Small intestine (tissue), 7 donors: ENCODE data around the gene MISP. TPM values are rescaled to one million over a fixed set of nuclear protein-coding genes. Genes with fewer than 3 reads are reported as not detected.

Experiments
- DNase-seq, 2 donors: peaks; one replicate each; pipeline versions ENCODE4 v3.0.0 to v3.0.0-alpha.2; 2013
- FAIRE-seq: peaks from 2 replicates; lab custom pipeline; 2012; peaks lifted over from hg19 to GRCh38; lab: Jason Lieb, UNC
- H3K27ac ChIP-seq, 3 donors: one replicate each; pipeline ENCODE4 v1.5.1; 2013; ENCODE audit warnings: low read length in 2 of 3, mild to moderate bottlenecking in 2 of 3, control low read depth in 1 of 3, inconsistent platforms in 1 of 3, low read depth in 1 of 3, moderate library complexity in 1 of 3
- H3K27me3 ChIP-seq, 3 donors: one replicate each; pipeline ENCODE4 v1.6.1; 2013; ENCODE audit warnings: low read length in 3 of 3, inconsistent platforms in 1 of 3; ENCODE audit not compliant: control insufficient read depth in 3 of 3, insufficient read depth in 3 of 3
- H3K36me3 ChIP-seq, 3 donors: one replicate each; pipeline ENCODE4 v1.6.1; 2013; ENCODE audit warnings: low read length in 3 of 3, inconsistent platforms in 1 of 3, low read depth in 1 of 3, mild to moderate bottlenecking in 1 of 3, moderate library complexity in 1 of 3; ENCODE audit not compliant: control insufficient read depth in 3 of 3, insufficient read depth in 2 of 3
- H3K4me1 ChIP-seq, 3 donors: one replicate each; pipeline ENCODE4 v1.6.1; 2013; ENCODE audit warnings: low read length in 2 of 3, inconsistent platforms in 1 of 3, low read depth in 1 of 3, mild to moderate bottlenecking in 1 of 3, moderate library complexity in 1 of 3; ENCODE audit not compliant: control insufficient read depth in 3 of 3, insufficient read depth in 2 of 3
- H3K4me3 ChIP-seq, 3 donors: one replicate each; pipeline ENCODE4 v1.5.1; 2013; ENCODE audit warnings: low read length in 3 of 3, control low read depth in 1 of 3, inconsistent platforms in 1 of 3, low read depth in 1 of 3, mild to moderate bottlenecking in 1 of 3, moderate library complexity in 1 of 3
- H3K9me3 ChIP-seq, 2 donors: one replicate each; pipeline ENCODE4 v1.6.1; 2013; ENCODE audit warnings: low read depth in 1 of 2, low read length in 1 of 2; ENCODE audit not compliant: control insufficient read depth in 2 of 2, insufficient read depth in 1 of 2
- WGBS, 3 donors: extraction: QIAGEN DNeasy Blood & Tissue Kit; methylation state at CpG; one replicate each; pipeline ENCODE4 v1.1.7; 2013; 5-methylcytosine and 5-hydroxymethylcytosine counted together
- polyA plus RNA-seq, 4 donors: library from polyadenylated mRNA; stranded (reverse) in 3 of 4; unstranded in 1 of 4; fragments of 200-250 nt in 3 of 4; fragments of 120-200 nt in 1 of 4; gene quantifications; one replicate each; pipeline versions ENCODE4 v1.2.1 to v1.2.3, GENCODE V29; 2013
- donor health status: healthy with polysubstance abuse.
- donor health status: control.
- donor health status: control.
- donor health status: Bipolar disorder and iron deficiency.
- donor health status: healthy.

MISP gene
- polyA plus RNA-seq, 4 donors: 189 to 644 (median 383) TPM

GRCh38 chr19:812747-813218 lies 61.9 kb downstream of the MISP start:
- no peak for FAIRE-seq
- peaks cover 0 to 3% of the 10 kb centered on the region in 2 donors for H3K9me3 ChIP-seq
- H3K4me1 ChIP-seq: no peaks in the 10 kb centered on the region
- no peak overlapping the region for H3K4me3 ChIP-seq
- WGBS, 3 donors: 94 to 97% (median 97%) methylated on average over 38 to 72 of the region's 72 CpGs
- H3K27me3 ChIP-seq: no peaks in the 10 kb centered on the region
- no peak overlapping the region for H3K27ac ChIP-seq
- DNase-seq: no peak
- peaks cover 28 to 74% (median 41%) of the 10 kb centered on the region in 3 donors for H3K36me3 ChIP-seq

GRCh38 chr19:813219-814151 lies 62.6 kb downstream of the MISP start:
- no peaks in the 10 kb centered on the region for H3K27me3 ChIP-seq
- H3K36me3 ChIP-seq: peaks cover 23 to 67% (median 36%) of the 10 kb centered on the region in 3 donors
- DNase-seq (no peak), FAIRE-seq (no peak)
- H3K9me3 ChIP-seq: peaks cover 0 to 3% of the 10 kb centered on the region in 2 donors
- WGBS, 3 donors: 90 to 97% (median 93%) methylated on average over 51 to 87 of the region's 87 CpGs
- H3K27ac ChIP-seq: no peak overlapping the region
- no peak overlapping the region for H3K4me3 ChIP-seq
- no peaks in the 10 kb centered on the region for H3K4me1 ChIP-seq

Other genes starting within 250 kb of the MISP start
- gene TPGS1, start 243.6 kb upstream of the MISP start, polyA plus RNA-seq: 10 to 100 TPM; 17.4 to 38.4 (median 25.2) TPM
- 100 to 1,000 TPM in 2 of 4 donors, 10 to 100 TPM in 2; 58.2 to 113 (median 89.0) TPM for gene CDC34, start 219.4 kb upstream of the MISP start, polyA plus RNA-seq
- 1 to 10 TPM in 3 of 4 donors, under 1 TPM in 1; 0.89 to 5.7 (median 1.8) TPM for gene GZMM, start 207.1 kb upstream of the MISP start, polyA plus RNA-seq
- 100 to 1,000 TPM; 208 to 454 (median 374) TPM for gene BSG, start 178.5 kb upstream of the MISP start, polyA plus RNA-seq
- gene HCN2, start 161.2 kb upstream of the MISP start, polyA plus RNA-seq: under 1 TPM in 2 of 4 donors, not detected in 2; 0.19 to 0.58 TPM
- gene POLRMT, start 117.6 kb upstream of the MISP start, polyA plus RNA-seq: 100 to 1,000 TPM in 1 of 4 donors, 10 to 100 TPM in 3; 63.0 to 153 (median 86.8) TPM
- gene FGF22, start 111.2 kb upstream of the MISP start, polyA plus RNA-seq: under 1 TPM in 2 of 4 donors, not detected in 2; 0.12 to 0.30 TPM
- 10 to 100 TPM; 39.2 to 60.2 (median 55.4) TPM for gene RNF126, start 87.9 kb upstream of the MISP start, polyA plus RNA-seq
- 10 to 100 TPM in 2 of 4 donors, 1 to 10 TPM in 2; 4.0 to 31.9 (median 17.7) TPM for gene FSTL3, start 74.7 kb upstream of the MISP start, polyA plus RNA-seq
- gene PRSS57, start 55.7 kb upstream of the MISP start, polyA plus RNA-seq: under 1 TPM in 1 of 4 donors, not detected in 3; 0.95 TPM
- 10 to 100 TPM; 12.4 to 37.6 (median 25.3) TPM for gene PALM, start 42.2 kb upstream of the MISP start, polyA plus RNA-seq
- gene PTBP1, start 46.3 kb downstream of the MISP start, polyA plus RNA-seq: 100 to 1,000 TPM; 109 to 257 (median 140) TPM
- gene PLPPR3, start 70.8 kb downstream of the MISP start, polyA plus RNA-seq: under 1 TPM in 2 of 4 donors, not detected in 2; 0.49 to 0.57 TPM
- under 1 TPM in 1 of 4 donors, not detected in 3; 0.22 TPM for gene AZU1, start 76.7 kb downstream of the MISP start, polyA plus RNA-seq
- gene PRTN3, start 89.9 kb downstream of the MISP start, polyA plus RNA-seq: under 1 TPM in 1 of 4 donors, not detected in 3; 0.41 TPM
- 1 to 10 TPM in 1 of 4 donors, under 1 TPM in 1, not detected in 2; 0.09 to 1.8 TPM for gene ELANE, start 101.2 kb downstream of the MISP start, polyA plus RNA-seq
- 100 to 1,000 TPM in 1 of 4 donors, 10 to 100 TPM in 1, 1 to 10 TPM in 2; 3.8 to 601 (median 20.8) TPM for gene CFD, start 108.6 kb downstream of the MISP start, polyA plus RNA-seq
- gene MED16, start 142.1 kb downstream of the MISP start, polyA plus RNA-seq: 100 to 1,000 TPM in 1 of 4 donors, 10 to 100 TPM in 3; 39.0 to 107 (median 70.3) TPM
- gene RNU6-9, start 142.4 kb downstream of the MISP start, polyA plus RNA-seq: not detected
- 10 to 100 TPM; 29.5 to 52.7 (median 42.3) TPM for gene R3HDM4, start 162.1 kb downstream of the MISP start, polyA plus RNA-seq
- gene KISS1R, start 166.2 kb downstream of the MISP start, polyA plus RNA-seq: under 1 TPM in 2 of 4 donors, not detected in 2; 0.25 to 0.55 TPM
- 100 to 1,000 TPM in 1 of 4 donors, 1 to 10 TPM in 3; 1.3 to 242 (median 4.8) TPM for gene ARID3A, start 174.9 kb downstream of the MISP start, polyA plus RNA-seq
- 10 to 100 TPM; 33.4 to 70.8 (median 57.5) TPM for gene WDR18, start 233.2 kb downstream of the MISP start, polyA plus RNA-seq
- gene GRIN3B, start 249.3 kb downstream of the MISP start, polyA plus RNA-seq: under 1 TPM in 2 of 4 donors, not detected in 2; 0.10 to 0.16 TPM